ENCODE data around the gene VRK1. TPM values are rescaled to one million over a fixed set of nuclear protein-coding genes. Genes with fewer than 3 reads are reported as not detected.

The VRK1 gene
- total RNA-seq, 1 donor = 34.0 TPM

- TF ChIP-seq CTCF (IDR thresholded peaks at IDR 0.05; ENCODE audit: insufficient read depth, low read length) = no peak
- H3K4me3 ChIP-seq (ENCODE audit: low read depth, low read length) = no peak overlapping the region
- no peak for DNase-seq (ENCODE audit: low read depth)
Measured at GRCh38 chr14:96816281-96816680, 19.1 kb downstream of the VRK1 start.

GRCh38 chr14:96817750-96818666 lies 20.8 kb downstream of the VRK1 start:
- H3K4me3 ChIP-seq (ENCODE audit: low read depth, low read length) = no peak overlapping the region
- TF ChIP-seq CTCF (IDR thresholded peaks at IDR 0.05; ENCODE audit: insufficient read depth, low read length) = no peak
- no peak for DNase-seq (ENCODE audit: low read depth)

- DNase-seq (ENCODE audit: low read depth) = no peak
- no peak for TF ChIP-seq CTCF (IDR thresholded peaks at IDR 0.05; ENCODE audit: insufficient read depth, low read length)
- no peak overlapping the region for H3K4me3 ChIP-seq (ENCODE audit: low read depth, low read length)
Measured at GRCh38 chr14:96821501-96821900, 24.3 kb downstream of the VRK1 start.

- no peak for TF ChIP-seq CTCF (IDR thresholded peaks at IDR 0.05; ENCODE audit: insufficient read depth, low read length)
- H3K4me3 ChIP-seq (ENCODE audit: low read depth, low read length) = no peak overlapping the region
- DNase-seq (ENCODE audit: low read depth) = no peak
Measured at GRCh38 chr14:96823652-96824051, 26.5 kb downstream of the VRK1 start.

GRCh38 chr14:96824283-96824682 lies 27.1 kb downstream of the VRK1 start:
- H3K4me3 ChIP-seq (ENCODE audit: low read depth, low read length) = no peak overlapping the region
- no peak for TF ChIP-seq CTCF (IDR thresholded peaks at IDR 0.05; ENCODE audit: insufficient read depth, low read length)
- peak; percentile 60 for DNase-seq (ENCODE audit: low read depth)

GRCh38 chr14:96826818-96827217 lies 29.6 kb downstream of the VRK1 start:
- no peak for TF ChIP-seq CTCF (IDR thresholded peaks at IDR 0.05; ENCODE audit: insufficient read depth, low read length)
- no peak for DNase-seq (ENCODE audit: low read depth)
- no peak overlapping the region for H3K4me3 ChIP-seq (ENCODE audit: low read depth, low read length)

All from fibroblast of the aortic adventitia (primary cell).